Activated CD8-positive, alpha-beta memory T cell treated with anti-CD3 and anti-CD28 coated beads for 48 hours (primary cell): Measurements from ENCODE around the gene PEMT.
A peak's percentile ranks its signal among the peaks of the same experiment; 100 is the strongest.

Source experiments
- DNase-seq, 3 experiments: peaks; one replicate each; pipeline ENCODE4 v3.0.0-alpha.2; 2020; ENCODE audit warnings: low read depth in 2 of 3, low spot score in 2 of 3

PEMT gene

GRCh38 chr17:17503566-17504130, 87.9 kb downstream of the PEMT start:
- DNase-seq, result no peak

- no peak for DNase-seq
Measured at GRCh38 chr17:17502741-17503565, 88.6 kb downstream of the PEMT start.

GRCh38 chr17:17500999-17501605, 90.4 kb downstream of the PEMT start:
- DNase-seq, result no peak

- DNase-seq, result no peak
Measured at GRCh38 chr17:17499402-17500145, 91.9 kb downstream of the PEMT start.

GRCh38 chr17:17498606-17499301, 92.8 kb downstream of the PEMT start:
- no peak for DNase-seq

GRCh38 chr17:17497845-17498520, 93.5 kb downstream of the PEMT start:
- no peak for DNase-seq

GRCh38 chr17:17497065-17497844, 94.3 kb downstream of the PEMT start:
- no peak for DNase-seq

GRCh38 chr17:17496189-17497064, 95.1 kb downstream of the PEMT start, which contains the start of gene RASD1:
RASD1 (minus strand) TSS chr17:17496395; CDS start chr17:17496181, 214 bp downstream.
- DNase-seq, result peak; percentile 57 to 73 (median 68)

- no peak for DNase-seq
Measured at GRCh38 chr17:17495536-17496188, 95.8 kb downstream of the PEMT start.

GRCh38 chr17:17494870-17495535, 96.5 kb downstream of the PEMT start:
- DNase-seq, result no peak

- no peak for DNase-seq
Measured at GRCh38 chr17:17494499-17494869, 97.0 kb downstream of the PEMT start.

- DNase-seq, result no peak
Measured at GRCh38 chr17:17493986-17494466, 97.5 kb downstream of the PEMT start.

- DNase-seq, result no peak
Measured at GRCh38 chr17:17493249-17493985, 98.1 kb downstream of the PEMT start.

GRCh38 chr17:17492571-17492970, 98.9 kb downstream of the PEMT start:
- DNase-seq, result no peak

- no peak for DNase-seq
Measured at GRCh38 chr17:17492085-17492484, 99.4 kb downstream of the PEMT start.

- DNase-seq, result no peak
Measured at GRCh38 chr17:17491546-17491988, 99.9 kb downstream of the PEMT start.

GRCh38 chr17:17491031-17491471, 100.5 kb downstream of the PEMT start:
- DNase-seq, result no peak
